ENCODE results near the gene PLXNA4.

- TF ChIP-seq POLR2A (IDR thresholded peaks at IDR 0.05; ENCODE audit: low read length) (no peak), GATA1 (IDR thresholded peaks at IDR 0.05; ENCODE audit: low read depth, low read length) (no peak)
Observed at GRCh38 chr7:132619967-132620366, 43.7 kb upstream of the PLXNA4 start.

All from erythroblast (primary cell).